LNCaP clone FGC (cell line): ENCODE data around the gene DAB2.

Source experiments
- DNase-seq: peaks from one replicate; pipeline ENCODE4 v3.0.0-alpha.2; 2011; ENCODE audit warnings: low read depth
- H3K4me3 ChIP-seq: 2 replicates; pipeline ENCODE4 v1.5.1; 2011; ENCODE audit warnings: mild to moderate bottlenecking, low read depth, low read length, control low read depth
- CTCF ChIP-seq: IDR thresholded peaks from 2 replicates; pipeline ENCODE4 v1.5.1; 2012; ENCODE audit warnings: mild to moderate bottlenecking; ENCODE audit not compliant: control insufficient read depth, insufficient read depth; ENCODE audit errors: extremely low read depth

The DAB2 gene

DNA sequence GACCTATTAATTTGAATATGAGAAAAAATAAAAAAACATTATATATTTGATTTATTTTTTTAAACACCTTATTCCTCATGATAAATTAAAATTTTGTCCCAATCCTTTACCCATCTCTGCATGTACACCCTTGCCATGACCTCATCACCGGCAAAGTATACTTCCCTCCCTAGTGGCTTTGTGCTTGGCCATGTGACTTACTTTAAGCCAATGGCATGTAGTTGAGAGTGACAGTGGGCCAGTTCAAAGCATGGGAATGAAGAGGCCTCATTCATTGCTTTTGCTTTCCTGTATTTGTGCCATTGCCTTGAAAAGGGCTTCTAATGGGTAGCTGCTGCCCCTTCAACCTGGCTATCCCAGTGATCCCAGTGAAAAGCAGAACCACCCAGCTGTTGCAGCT is 91.7 kb downstream of the DAB2 start:
- no peak overlapping the region for H3K4me3 ChIP-seq
- no peak for TF ChIP-seq CTCF
- no peak for DNase-seq

- DNase-seq, result no peak
- no peak for TF ChIP-seq CTCF
- H3K4me3 ChIP-seq, result no peak overlapping the region
These were observed 92.9 kb downstream of the DAB2 start for GRCh38 chr5:39331861-39332381.

- DNase-seq, result no peak
- TF ChIP-seq CTCF, result no peak
- no peak overlapping the region for H3K4me3 ChIP-seq
These were observed 96.0 kb downstream of the DAB2 start for GRCh38 chr5:39328731-39329130.

DNA sequence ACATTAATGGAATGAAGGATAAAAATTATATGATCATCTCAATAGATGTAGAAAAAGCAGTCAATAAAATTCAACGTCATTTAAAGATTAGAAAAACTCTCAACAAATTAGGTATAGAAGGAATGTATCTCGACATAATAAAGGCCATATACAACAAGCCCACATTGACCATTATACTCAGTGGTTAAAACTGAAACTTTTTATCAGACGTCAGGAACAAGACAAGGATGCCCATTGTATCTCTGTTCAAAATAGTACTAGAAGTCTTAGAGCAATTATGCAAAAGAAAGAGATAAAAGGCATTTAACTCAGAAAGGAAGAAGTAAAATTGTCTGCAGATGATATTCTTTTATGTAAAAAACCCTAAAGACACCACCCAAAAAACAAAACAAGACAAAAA is 101.2 kb downstream of the DAB2 start:
- no peak for TF ChIP-seq CTCF
- no peak for DNase-seq
- no peak overlapping the region for H3K4me3 ChIP-seq
